NCI-H1694 treated with DMSO at 0.1 percent for 48 hours (cell line): ENCODE data around the gene BCAN.
"Not testable (repeated sequence)": the region's sequence is repeated elsewhere in the genome, so short reads cannot be mapped to it uniquely, and the experiment has no call there.

Experiments
- DNase-seq: peaks from one replicate; lab custom pipeline; 2025; lab: John Stamatoyannopoulos, UW

The BCAN gene, protein sequence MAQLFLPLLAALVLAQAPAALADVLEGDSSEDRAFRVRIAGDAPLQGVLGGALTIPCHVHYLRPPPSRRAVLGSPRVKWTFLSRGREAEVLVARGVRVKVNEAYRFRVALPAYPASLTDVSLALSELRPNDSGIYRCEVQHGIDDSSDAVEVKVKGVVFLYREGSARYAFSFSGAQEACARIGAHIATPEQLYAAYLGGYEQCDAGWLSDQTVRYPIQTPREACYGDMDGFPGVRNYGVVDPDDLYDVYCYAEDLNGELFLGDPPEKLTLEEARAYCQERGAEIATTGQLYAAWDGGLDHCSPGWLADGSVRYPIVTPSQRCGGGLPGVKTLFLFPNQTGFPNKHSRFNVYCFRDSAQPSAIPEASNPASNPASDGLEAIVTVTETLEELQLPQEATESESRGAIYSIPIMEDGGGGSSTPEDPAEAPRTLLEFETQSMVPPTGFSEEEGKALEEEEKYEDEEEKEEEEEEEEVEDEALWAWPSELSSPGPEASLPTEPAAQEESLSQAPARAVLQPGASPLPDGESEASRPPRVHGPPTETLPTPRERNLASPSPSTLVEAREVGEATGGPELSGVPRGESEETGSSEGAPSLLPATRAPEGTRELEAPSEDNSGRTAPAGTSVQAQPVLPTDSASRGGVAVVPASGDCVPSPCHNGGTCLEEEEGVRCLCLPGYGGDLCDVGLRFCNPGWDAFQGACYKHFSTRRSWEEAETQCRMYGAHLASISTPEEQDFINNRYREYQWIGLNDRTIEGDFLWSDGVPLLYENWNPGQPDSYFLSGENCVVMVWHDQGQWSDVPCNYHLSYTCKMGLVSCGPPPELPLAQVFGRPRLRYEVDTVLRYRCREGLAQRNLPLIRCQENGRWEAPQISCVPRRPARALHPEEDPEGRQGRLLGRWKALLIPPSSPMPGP

DNA sequence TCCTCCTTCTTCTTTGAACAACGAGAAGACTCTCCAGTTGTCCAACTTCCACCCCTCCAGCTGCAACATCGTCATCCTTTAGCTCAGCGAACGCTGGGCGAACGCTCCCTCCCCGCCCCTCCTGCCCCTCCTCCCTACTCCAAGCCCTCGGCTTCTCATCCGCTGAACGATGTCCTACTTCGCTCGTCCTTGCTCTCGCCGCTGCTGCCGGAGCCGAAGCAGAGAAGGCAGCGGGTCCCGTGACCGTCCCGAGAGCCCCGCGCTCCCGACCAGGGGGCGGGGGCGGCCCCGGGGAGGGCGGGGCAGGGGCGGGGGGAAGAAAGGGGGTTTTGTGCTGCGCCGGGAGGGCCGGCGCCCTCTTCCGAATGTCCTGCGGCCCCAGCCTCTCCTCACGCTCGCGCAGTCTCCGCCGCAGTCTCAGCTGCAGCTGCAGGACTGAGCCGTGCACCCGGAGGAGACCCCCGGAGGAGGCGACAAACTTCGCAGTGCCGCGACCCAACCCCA is at the start of gene BCAN:
Gene BCAN, plus strand, starts transcription at position 357 of the 504 bp plus-strand sequence. CDS start 3,938 bp downstream, outside the sequence.
- DNase-seq, result no peak

DNA sequence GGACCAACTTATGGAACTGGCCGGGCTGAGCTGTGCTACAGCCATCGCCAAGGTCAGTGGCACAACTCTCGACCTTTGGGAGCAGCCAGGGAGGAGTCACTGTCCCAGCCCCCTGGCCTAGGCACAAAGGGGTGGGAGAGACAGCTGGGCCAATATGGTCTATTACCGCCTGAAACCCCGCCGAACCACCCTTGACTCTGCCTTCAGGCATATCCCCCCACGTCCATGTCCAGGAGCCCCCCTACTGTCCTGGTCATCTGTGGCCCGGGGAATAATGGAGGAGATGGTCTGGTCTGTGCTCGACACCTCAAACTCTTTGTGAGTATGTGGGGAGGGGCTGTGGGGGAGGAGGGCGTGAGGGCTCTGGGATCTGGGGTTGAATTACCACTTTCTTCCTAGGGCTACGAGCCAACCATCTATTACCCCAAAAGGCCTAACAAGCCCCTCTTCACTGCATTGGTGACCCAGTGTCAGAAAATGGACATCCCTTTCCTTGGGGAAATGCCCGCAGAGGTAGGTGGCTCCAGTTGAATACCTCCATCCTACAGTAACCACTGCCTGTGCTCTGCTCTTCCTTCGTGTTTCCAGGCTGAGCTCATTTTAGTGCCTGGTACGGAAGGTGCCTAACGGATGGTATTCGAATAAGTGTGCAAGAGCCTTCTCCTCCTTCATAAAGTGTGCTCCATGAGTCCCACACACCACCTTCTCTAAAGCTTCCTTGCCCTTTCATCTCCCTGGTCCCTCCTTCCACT is 49.6 kb upstream of the BCAN start:
- DNase-seq, result no peak

DNA sequence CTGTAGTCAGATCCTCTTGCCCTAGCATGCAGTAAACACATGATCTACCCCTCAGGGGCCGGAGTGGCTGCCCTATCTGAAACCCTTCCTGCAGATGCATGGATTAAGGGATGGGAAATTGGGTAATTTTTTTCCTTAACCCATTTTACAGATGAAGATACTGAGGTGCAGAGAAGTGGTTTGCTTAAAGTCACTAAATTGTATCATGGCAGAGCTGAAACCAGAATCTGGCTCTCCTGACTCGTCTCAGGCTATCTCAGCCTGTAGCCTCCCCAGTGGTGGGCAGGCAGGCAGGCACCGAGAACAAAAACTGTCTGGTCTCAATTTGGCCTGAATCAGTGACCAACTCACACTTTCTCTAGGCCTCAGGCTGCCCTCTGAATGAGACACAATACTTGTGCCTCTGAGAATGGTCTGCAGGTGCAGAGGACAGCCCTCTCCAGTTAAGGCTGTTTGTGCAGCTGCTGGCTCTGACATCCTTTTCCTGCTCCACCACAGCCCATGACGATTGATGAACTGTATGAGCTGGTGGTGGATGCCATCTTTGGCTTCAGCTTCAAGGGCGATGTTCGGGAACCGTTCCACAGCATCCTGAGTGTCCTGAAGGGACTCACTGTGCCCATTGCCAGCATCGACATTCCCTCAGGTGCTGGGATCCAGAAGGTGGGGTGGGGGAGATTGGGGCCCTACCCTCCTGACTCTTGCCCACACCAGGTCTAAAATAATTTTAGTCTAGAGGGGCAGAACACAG is 48.8 kb upstream of the BCAN start:
- no peak for DNase-seq

DNA sequence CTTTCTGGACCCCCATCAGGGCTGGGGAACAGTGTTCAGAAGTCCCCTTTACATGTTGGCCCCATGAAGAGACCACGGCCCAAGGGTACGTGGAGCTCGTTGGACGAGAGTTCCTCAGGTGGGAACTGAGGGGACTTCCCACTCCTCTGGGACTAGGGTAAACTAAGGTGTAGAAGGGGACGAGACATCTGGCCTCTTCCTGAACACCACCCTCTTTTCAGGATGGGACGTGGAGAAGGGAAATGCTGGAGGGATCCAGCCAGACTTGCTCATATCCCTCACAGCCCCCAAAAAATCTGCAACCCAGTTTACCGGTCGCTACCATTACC is 48.3 kb upstream of the BCAN start:
- no peak for DNase-seq

DNA sequence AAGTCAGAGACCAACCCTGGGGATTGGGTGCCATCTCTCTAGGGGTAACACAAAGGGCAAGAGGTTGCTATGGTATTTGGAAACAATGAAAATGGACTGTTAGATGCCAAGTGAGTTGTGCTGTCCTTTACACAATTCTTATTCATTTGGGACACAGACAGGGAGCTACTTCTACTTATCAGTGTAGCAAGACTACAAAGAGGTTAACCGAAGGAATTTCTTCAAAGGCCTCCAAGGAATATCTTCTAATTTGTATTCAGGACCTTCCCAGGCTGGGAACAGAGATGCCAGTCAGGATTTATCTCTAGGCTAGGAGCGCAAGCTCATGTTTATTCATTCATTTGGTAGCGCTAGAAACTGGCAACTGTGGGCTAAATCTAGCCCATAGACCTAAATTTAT is 47.7 kb upstream of the BCAN start:
- DNase-seq, result no peak

DNA sequence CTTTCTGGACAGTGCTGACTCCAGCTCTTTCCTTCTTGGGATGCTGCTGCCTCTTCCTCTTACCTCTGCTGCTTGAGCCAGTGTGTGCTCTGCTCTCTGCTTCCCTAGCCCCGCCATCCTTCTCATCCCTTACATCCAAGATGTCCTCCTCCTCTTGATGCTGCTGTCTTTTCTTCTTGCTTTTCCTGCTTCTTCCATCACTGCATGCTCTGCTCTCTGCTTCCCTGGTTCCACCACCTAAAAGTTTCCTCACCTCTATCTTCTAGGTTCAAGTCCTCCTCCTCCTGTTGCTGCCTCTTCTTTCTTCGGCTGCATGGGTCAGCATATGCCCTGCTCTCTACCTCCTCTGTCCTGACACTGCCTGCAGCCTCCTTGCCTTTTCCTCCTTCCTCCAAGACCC is 46.9 kb upstream of the BCAN start:
- no peak for DNase-seq

DNA sequence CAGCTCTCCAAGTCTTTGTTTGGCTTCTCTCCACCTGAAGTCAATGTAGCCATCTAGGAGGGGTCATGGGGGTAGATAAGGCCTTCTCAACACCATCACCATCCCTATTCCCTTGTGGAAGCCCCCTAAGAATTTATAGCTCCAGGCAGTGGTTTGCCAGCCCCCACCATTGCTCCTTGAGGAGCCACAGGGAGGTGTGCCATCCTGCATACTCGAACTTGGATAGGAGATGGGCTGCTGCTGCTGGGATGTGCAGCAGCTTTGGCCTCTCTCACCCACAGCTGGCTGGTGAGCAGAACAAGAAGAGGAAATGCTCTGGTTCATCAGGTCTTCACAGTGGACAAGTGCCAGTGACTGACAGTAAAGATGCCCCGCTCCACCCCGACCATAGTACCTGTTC is 45.5 kb upstream of the BCAN start:
- DNase-seq, result no peak

DNA sequence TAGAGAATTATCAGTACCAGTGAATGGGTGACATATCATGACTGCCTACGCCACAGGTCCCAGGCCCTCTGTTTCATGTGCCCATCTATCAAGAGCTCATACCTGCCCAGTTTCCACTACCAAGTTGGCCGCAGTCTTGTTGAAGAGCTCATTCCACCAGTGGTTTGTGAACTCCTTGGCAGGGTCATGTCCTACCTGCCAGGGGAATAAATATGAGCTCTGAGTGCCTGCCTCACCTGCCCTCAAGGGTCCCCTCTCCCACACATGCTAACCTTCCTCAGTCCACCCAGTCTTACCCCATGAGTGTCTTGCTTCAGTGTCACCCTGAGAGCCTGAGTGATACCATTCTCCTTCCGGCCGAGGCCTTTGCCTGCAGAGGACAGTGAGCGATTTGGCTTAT is 43.8 kb upstream of the BCAN start:
- no peak for DNase-seq

DNA sequence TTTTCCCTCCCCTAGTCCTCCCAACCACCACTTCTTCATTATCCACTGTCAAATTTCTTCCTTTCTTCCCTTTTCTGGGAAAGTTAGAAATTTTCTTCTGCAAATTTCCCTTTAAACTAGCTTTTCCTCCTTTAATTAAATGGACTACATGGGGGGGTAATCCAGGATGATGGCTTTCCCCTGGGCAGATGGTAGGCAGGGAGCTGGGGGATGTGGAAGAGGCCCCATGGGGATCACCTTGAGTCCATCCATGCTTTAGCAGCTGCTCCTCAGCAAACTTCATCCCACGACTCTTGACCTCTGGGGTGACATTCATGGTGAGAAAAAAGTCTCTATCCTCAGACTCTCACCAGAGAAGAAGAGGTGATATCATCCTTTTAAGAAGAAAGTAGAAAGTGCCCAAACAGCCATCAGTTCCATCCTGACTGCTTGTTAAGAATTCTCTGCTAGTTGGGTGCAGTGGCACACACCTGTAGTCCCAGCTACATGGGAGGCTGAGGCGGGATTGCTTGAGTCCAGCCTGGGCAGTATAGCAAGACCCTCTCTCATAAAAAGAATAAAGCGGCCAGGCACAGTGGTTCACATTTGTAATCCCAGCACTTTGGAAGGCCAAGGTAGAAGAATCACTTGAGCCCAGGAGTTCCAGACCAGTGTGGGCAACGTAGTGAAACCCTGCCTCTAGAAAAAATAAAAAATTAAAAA is 43.0 kb upstream of the BCAN start:
- DNase-seq, result no peak

DNA sequence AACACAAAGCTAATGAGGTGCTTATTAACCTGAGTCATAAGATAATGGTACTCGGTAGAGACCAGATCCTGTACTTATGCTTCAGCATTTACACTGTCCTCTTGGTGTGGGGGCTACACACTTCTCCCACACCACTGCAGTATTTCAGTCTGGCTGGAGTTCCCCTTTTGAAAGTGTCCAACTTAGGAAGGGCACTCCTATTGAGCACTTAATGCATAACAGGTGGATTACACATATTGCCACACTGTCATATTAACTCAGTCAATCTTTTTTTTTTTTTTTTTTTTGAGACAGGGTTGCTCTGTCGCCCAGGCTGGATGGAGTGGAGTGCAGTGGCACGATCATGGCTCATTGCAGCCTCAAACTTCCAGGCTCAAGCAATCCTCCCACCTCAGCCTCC is 42.1 kb upstream of the BCAN start:
- no peak for DNase-seq

DNA sequence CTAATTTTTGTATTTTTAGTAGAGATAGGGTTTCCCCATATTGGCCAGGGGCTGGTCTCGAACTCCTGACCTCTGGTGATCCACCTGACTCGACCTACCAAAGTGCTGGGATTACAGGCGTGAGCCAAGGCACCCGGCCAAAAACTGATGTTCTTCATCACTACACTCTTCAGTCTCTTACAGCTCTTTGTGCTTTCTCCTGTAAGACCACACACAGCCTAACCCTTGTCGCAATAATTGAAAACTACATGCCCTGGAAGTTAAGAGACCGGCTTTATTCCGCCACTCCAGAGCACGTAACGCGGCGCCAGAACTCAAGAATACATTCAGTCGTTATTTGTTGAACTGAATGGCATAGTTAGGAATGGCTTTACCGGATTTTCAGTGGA is 41.2 kb upstream of the BCAN start:
- no peak for DNase-seq

DNA sequence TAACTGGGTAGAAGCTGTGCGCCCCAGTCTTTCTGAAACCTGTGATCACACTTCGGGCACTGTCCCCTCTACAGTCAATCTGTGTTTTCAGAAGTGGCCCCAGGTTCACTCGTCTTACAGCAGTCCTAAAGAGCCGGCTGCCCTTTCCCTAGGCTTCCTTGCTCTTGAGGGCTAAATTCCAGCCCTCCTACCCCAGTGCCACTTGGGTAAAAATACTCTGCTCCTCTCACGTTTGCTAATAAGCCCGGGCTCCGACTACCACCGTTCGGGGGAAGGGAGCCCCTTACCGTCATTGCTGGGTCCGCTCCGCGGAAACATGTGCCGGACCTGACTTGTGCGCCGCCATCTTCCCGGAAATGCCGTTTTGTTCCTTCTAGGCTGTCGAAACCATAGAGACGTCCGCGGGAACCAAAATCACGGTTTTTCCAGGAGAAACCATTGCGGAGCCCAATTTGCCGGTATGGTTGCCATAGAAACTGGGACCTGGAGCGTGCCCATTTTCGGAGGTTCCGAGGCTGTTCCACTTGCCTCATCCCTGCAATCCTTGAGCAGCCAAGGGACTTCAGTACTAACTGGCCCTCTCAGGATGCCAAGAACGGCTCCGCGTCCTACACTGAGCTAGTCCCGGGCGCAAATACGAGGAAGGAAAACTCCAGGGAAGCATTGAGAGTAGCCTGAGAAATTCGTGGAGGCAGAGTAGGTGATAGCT is 40.6 kb upstream of the BCAN start, which contains the start of gene GPATCH4:
Gene GPATCH4, minus strand, starts transcription at position 358 of the 709 bp plus-strand sequence.
- DNase-seq, result peak; percentile 97

DNA sequence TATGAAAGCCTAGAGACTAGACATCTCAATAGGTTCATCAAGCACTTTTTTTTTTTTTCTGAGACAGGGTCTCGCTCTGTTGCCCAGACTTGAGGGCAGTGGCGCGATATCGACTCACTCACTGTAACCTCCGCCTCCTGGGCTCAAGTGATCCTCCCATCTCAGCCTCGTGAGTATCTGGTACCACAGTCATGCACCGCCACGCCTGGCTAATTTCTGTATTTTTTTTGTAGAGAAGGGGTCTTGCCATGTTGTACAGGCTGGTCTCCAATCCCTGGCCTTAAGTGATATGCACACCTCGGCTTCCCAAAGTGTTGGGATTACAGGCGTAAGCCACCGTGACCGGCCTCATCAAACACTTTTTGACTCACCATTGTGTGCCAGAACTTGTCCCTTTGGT is 40.0 kb upstream of the BCAN start:
- DNase-seq, result no peak

DNA sequence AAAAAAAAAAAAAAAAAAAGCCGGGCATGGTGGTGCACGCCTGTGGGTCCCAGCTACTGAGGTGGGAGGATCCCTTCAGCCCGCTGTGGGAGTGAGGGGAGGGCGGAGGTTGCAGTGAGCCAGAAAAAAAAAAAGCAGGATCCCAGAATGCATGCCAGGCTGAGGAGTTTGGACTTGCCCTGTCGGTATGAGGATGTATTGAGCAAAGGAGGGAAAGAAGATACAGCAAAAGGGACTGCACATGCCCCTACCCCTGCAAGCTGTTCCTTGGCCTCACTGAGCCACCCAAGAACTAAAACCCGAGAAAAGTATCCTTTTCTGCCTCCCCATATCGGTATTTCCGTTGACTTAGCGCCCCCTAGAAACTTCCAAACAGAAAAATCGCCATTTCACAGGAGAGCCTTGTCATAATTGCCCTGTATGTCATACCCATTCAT is 39.3 kb upstream of the BCAN start:
- DNase-seq, result peak; percentile 65

DNA sequence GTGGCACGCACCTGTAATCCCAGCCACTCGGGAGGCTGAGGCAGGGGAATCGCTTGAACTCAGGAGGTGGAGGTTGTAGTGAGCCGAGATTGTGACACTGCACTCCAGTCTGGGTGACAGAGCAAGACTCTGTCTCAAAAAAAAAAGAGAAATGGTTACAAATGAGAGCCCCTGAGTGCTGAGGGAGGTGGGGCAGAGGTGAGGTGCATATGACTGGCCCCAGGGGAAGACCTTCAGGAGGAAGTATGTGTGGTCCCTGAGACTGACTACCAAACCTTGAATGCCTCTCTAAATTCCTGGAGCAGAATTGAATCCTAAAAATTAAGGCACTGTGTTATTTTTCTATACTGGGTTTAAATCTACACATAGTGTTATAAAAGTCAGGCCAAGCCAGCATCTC is 34.6 kb upstream of the BCAN start:
- DNase-seq, result not testable (repeated sequence)

DNA sequence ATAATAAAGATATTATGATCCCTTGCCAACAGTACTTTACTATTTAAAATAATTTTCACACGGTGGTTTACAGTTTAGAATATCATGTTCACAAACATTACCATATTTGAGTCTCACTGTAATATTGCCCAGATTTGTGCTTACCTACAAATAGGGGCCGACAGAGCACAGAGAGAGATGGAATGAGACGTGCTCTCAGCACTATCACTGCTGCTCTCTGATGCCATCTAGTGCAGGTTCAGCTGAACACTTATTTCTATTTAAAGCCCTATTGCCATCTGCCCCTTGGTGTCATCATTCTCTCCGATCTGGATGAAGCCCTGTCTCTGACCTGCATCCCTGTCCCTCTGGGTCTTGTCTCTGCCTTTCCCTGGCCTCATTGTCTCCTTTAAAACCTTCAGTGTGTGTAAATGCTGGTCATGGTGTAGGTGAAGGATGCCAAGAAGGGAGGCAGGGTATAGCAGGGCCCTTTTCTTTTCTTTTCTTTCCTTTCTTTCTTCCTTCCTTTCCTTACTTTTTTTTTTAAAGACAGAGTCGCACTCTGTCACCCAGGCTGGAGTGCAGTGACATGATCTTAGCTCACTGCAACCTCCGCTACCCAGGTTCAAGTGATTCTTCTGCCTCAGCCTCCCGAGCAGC is 33.8 kb upstream of the BCAN start:
- DNase-seq, result peak; percentile 99

DNA sequence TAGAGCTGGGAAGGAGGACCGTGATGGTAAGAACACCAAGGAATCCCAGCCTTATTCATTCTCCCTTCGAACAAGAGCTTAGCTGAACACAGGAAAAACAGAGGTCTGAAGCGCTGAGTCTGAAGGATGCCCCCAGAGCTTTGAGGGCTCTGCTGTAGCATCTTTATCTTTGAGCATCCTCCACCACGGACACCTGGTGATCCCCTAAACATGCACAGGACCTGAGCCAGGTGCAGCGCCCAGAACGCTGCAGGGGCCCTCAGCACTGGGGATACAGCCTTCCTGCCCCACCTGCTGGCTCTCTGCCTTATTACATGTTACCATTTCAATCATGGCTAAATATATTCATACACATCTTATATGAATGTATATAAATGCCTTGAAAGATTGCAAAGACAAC is 32.9 kb upstream of the BCAN start:
- DNase-seq, result peak; percentile 80

DNA sequence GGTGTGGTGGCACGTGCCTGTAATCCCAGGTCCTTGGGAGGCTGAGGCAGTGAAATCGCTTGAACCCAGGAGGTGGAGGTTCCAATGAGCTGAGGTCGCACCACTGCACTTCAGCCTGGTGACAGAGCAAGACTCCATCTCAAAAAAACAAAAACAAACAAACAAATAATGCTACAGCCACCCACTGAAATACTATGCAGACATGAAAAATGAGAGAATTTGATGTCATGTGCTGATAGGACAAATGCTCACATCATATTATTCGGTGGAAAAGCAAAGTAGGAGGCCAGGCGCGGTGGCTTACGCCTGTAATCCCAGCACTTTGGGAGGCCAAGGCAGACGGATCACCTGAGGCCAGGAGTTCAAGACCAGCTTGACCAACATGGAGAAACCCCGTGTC is 31.8 kb upstream of the BCAN start:
- not testable (repeated sequence) for DNase-seq

DNA sequence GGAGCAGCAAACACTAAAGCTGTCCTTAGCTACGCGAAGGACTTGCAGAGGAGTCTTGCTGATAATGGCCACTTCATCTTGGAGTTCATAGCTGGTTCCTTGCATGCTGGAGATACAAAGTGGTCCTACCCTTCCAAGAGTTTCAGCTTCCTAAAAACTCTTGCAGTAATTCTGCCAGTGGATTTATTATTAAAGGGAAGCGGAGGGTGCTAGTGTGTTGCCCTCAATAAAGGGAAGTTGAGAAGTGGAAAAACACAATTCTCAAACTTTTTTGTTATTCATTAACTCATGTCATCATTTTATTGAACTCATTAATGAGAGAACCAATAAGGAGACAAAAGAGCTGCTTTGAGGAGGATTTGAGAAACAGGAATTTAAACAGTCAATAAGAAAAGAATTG is 29.3 kb upstream of the BCAN start:
- no peak for DNase-seq

DNA sequence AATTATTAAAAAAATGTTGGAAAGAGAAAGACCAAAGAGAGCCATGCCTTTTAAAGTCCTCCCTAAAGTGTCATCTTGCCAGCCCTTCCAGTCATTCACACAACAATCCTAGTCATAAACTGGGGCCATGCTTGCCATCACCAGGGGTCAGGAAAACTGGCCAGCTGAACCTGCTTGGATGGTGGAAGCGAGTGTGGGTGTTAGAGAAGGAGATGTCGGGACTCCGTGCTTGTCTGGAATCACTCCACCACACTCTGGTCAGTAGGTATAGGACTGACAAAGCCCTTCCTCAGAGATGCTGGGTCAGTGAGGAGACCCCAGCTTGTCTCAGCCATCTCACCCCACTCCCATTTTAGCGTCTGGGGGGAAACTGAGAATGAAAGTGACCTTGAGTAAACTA is 26.0 kb upstream of the BCAN start:
- DNase-seq, result no peak
